IPS-NIHi11 (cell line): ENCODE results near the gene CCDC170.
"Not testable (repeated sequence)": the region's sequence is repeated elsewhere in the genome, so short reads cannot be mapped to it uniquely, and the experiment has no call there.

Experiments
- DNase-seq: peaks from one replicate; pipeline ENCODE4 v3.0.0; 2012; ENCODE audit warnings: mixed read lengths, low spot score

CCDC170 gene

GRCh38 chr6:151493804-151494234 lies at the start of gene CCDC170:
CCDC170 (plus strand) TSS chr6:151494017; CDS start chr6:151494129, 112 bp downstream.
- DNase-seq, result peak; percentile 76

GRCh38 chr6:151445482-151445881 lies 48.3 kb upstream of the CCDC170 start:
- no peak for DNase-seq

- no peak for DNase-seq
Measured at GRCh38 chr6:151447237-151447636, 46.6 kb upstream of the CCDC170 start.

- no peak for DNase-seq
Measured at GRCh38 chr6:151448623-151449022, 45.2 kb upstream of the CCDC170 start.

GRCh38 chr6:151450928-151451327 lies 42.9 kb upstream of the CCDC170 start:
- DNase-seq, result not testable (repeated sequence)

- no peak for DNase-seq
Measured at GRCh38 chr6:151451417-151451949, 42.3 kb upstream of the CCDC170 start.

GRCh38 chr6:151451950-151452749 lies 41.7 kb upstream of the CCDC170 start, which contains the start of gene RMND1:
RMND1 (minus strand) TSS chr6:151452126; CDS start chr6:151445811, 6,315 bp downstream.
- DNase-seq, result peak; percentile 94

GRCh38 chr6:151452750-151453427 lies 40.9 kb upstream of the CCDC170 start:
- peak; percentile 14 for DNase-seq

GRCh38 chr6:151455751-151456398 lies 37.9 kb upstream of the CCDC170 start:
- not testable (repeated sequence) for DNase-seq

GRCh38 chr6:151461673-151462072 lies 32.1 kb upstream of the CCDC170 start:
- DNase-seq, result no peak

- no peak for DNase-seq
Measured at GRCh38 chr6:151464702-151465101, 29.1 kb upstream of the CCDC170 start.

GRCh38 chr6:151475653-151476523 lies 17.9 kb upstream of the CCDC170 start:
- DNase-seq, result peak; percentile 55

- DNase-seq, result no peak
Measured at GRCh38 chr6:151477726-151478125, 16.1 kb upstream of the CCDC170 start.

GRCh38 chr6:151478670-151479069 lies 15.1 kb upstream of the CCDC170 start:
- DNase-seq, result no peak

- no peak for DNase-seq
Measured at GRCh38 chr6:151481786-151482185, 12.0 kb upstream of the CCDC170 start.

- DNase-seq, result no peak
Measured at GRCh38 chr6:151482290-151482689, 11.5 kb upstream of the CCDC170 start.

- no peak for DNase-seq
Measured at GRCh38 chr6:151483994-151484393, 9.8 kb upstream of the CCDC170 start.

- DNase-seq, result no peak
Measured at GRCh38 chr6:151488226-151488625, 5.6 kb upstream of the CCDC170 start.

- no peak for DNase-seq
Measured at GRCh38 chr6:151490996-151491395, 2.8 kb upstream of the CCDC170 start.

- DNase-seq, result no peak
Measured at GRCh38 chr6:151493161-151493803, 535 bp upstream of the CCDC170 start.
